Measurements from ENCODE around the gene DLGAP4.

DLGAP4 gene

GRCh38 chr20:36384022-36384619, 78.0 kb downstream of the DLGAP4 start:
- no peak for DNase-seq

GRCh38 chr20:36385503-36385902, 79.4 kb downstream of the DLGAP4 start:
- no peak for DNase-seq

GRCh38 chr20:36386236-36386635, 80.1 kb downstream of the DLGAP4 start:
- DNase-seq = no peak

- DNase-seq = no peak
Measured at GRCh38 chr20:36390269-36390668, 84.1 kb downstream of the DLGAP4 start.

- DNase-seq = no peak
Measured at GRCh38 chr20:36390719-36391415, 84.7 kb downstream of the DLGAP4 start.

- DNase-seq = no peak
Measured at GRCh38 chr20:36391456-36391855, 85.3 kb downstream of the DLGAP4 start.

- DNase-seq = no peak
Measured at GRCh38 chr20:36391955-36392354, 85.8 kb downstream of the DLGAP4 start.

- DNase-seq = no peak
Measured at GRCh38 chr20:36392989-36393388, 86.8 kb downstream of the DLGAP4 start.

- no peak for DNase-seq
Measured at GRCh38 chr20:36394340-36394965, 88.3 kb downstream of the DLGAP4 start.

- no peak for DNase-seq
Measured at GRCh38 chr20:36396340-36396739, 90.2 kb downstream of the DLGAP4 start.

- no peak for DNase-seq
Measured at GRCh38 chr20:36396847-36397630, 90.9 kb downstream of the DLGAP4 start.

GRCh38 chr20:36398515-36398914, 92.4 kb downstream of the DLGAP4 start:
- DNase-seq = no peak

GRCh38 chr20:36399147-36399968, 93.2 kb downstream of the DLGAP4 start:
- DNase-seq = peak; percentile 7

GRCh38 chr20:36399969-36400545, 93.9 kb downstream of the DLGAP4 start:
- DNase-seq = no peak

- DNase-seq = no peak
Measured at GRCh38 chr20:36400909-36401735, 95.0 kb downstream of the DLGAP4 start.

GRCh38 chr20:36402708-36403107, 96.6 kb downstream of the DLGAP4 start:
- no peak for DNase-seq

GRCh38 chr20:36404435-36404978, 98.4 kb downstream of the DLGAP4 start:
- DNase-seq = no peak

GRCh38 chr20:36405255-36405654, 99.1 kb downstream of the DLGAP4 start:
- DNase-seq = no peak

- DNase-seq = no peak
Measured at GRCh38 chr20:36407199-36407733, 101.1 kb downstream of the DLGAP4 start.

GRCh38 chr20:36408219-36408618, 102.1 kb downstream of the DLGAP4 start:
- no peak for DNase-seq

Data from NK-92 treated with Interleukin-12 subunit alpha and Interleukin-12 subunit beta, amount 100 ng/mL, for 24 hours (cell line).